LNCAP (cell line): Measurements from ENCODE around the gene NTN4.

ENCODE experiments used
- CTCF ChIP-seq: fragments of 450-650 bp; IDR thresholded peaks from 2 replicates; pipeline ENCODE4 v1.5.1; 2017; ENCODE audit warnings: mild to moderate bottlenecking

Gene NTN4

GRCh38 chr12:95614390-95614982 lies 176.1 kb downstream of the NTN4 start:
- TF ChIP-seq CTCF: no peak

- no peak for TF ChIP-seq CTCF
These were observed 177.5 kb downstream of the NTN4 start for GRCh38 chr12:95613021-95613420.

GRCh38 chr12:95611676-95612309 lies 178.8 kb downstream of the NTN4 start:
- TF ChIP-seq CTCF: no peak

GRCh38 chr12:95608252-95609033 lies 182.1 kb downstream of the NTN4 start:
- TF ChIP-seq CTCF: no peak
